Measurements from ENCODE around the gene TMEM245.

DNA sequence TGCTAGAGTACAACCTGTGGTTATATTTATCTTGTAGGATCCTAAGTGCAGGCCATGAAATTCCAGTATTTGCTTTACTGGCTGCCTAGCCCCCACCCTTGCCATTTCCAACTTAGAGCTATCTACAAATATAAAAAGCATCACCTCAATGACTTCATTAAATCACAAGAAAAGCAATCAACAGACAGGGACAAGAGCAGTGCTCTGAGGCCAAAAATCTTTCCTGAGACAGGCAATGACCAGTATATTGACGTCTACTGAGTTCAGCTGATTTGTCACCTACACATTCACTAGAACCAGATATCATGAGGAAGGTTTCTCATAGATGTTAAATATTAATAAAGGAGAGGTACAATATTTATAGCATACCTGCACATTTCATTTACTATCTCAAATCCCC lies 68.0 kb downstream of the TMEM245 start:
- TF ChIP-seq, protein P1, sequence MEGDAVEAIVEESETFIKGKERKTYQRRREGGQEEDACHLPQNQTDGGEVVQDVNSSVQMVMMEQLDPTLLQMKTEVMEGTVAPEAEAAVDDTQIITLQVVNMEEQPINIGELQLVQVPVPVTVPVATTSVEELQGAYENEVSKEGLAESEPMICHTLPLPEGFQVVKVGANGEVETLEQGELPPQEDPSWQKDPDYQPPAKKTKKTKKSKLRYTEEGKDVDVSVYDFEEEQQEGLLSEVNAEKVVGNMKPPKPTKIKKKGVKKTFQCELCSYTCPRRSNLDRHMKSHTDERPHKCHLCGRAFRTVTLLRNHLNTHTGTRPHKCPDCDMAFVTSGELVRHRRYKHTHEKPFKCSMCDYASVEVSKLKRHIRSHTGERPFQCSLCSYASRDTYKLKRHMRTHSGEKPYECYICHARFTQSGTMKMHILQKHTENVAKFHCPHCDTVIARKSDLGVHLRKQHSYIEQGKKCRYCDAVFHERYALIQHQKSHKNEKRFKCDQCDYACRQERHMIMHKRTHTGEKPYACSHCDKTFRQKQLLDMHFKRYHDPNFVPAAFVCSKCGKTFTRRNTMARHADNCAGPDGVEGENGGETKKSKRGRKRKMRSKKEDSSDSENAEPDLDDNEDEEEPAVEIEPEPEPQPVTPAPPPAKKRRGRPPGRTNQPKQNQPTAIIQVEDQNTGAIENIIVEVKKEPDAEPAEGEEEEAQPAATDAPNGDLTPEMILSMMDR (IDR thresholded peaks at IDR 0.05): no peak
- no peak for TF ChIP-seq POLR2A (IDR thresholded peaks at IDR 0.05)
